HepG2 (cell line): ENCODE measurements around the gene C12orf60. TPM values are rescaled to one million over a fixed set of nuclear protein-coding genes. Genes with fewer than 3 reads are reported as not detected.
A peak's percentile ranks its signal among the peaks of the same experiment; 100 is the strongest.

Experiments
- ATAC-seq: fragments of 200-7000 bp; cut with Tn5 transposase; 3 replicates; pipeline ENCODE4 v1.9.1; 2020; ENCODE audit warnings: mild to moderate bottlenecking, moderate library complexity
- BruUV-seq: library from RNA; stranded (reverse); fragments of 400-500 nt; replicated peaks from 2 replicates; lab custom pipeline; 2021; lab: Mats Ljungman, UMichigan
- CTCF ChIA-PET: fragments of 300-600 bp; formaldehyde crosslinking; extraction: SDS; loops from one replicate; lab custom pipeline; 2021; ENCODE audit warnings: low total read pairs, inconsistent platforms, low intra/inter-chr PET ratio; lab: Yijun Ruan, JAX
- POLR2A ChIA-PET: fragments of 350-600 bp; sonication (Branson Sonifier 250); formaldehyde crosslinking; loops from one replicate; lab custom pipeline; 2020; ENCODE audit warnings: antibody characterized with exemption, inconsistent platforms; lab: Yijun Ruan, JAX
- DNase-seq: peaks from one replicate; pipeline ENCODE4 v3.0.0-alpha.2; 2015; ENCODE audit warnings: low spot score
- FAIRE-seq: peaks from 3 replicates; lab custom pipeline; 2011; peaks lifted over from hg19 to GRCh38; lab: Jason Lieb, UNC
- H2AFZ ChIP-seq: one replicate; pipeline ENCODE4 v1.6.1; 2011; ENCODE audit warnings: low read length, inconsistent platforms
- H3K27ac ChIP-seq: fragments of 300-600 bp; 3 replicates; pipeline ENCODE4 v1.8.0; 2011; ENCODE audit warnings: mixed run types, mild to moderate bottlenecking, mixed read lengths, low read length, inconsistent platforms; ENCODE audit not compliant: insufficient read depth; ENCODE audit errors: extremely low read length
- H3K27me3 ChIP-seq, 2 experiments: fragments of 200-600 bp in 1 of 2; 2 replicates in 1 of 2; 3 replicates in 1 of 2; pipeline versions ENCODE4 v1.6.0 to v1.8.0; 2011; ENCODE audit warnings: low read length in 2 of 2, mild to moderate bottlenecking in 2 of 2, moderate library complexity in 2 of 2, inconsistent platforms in 1 of 2; ENCODE audit not compliant: insufficient read depth in 2 of 2, control insufficient read depth in 1 of 2
- H3K36me3 ChIP-seq, 2 experiments: fragments of 200-600 bp in 1 of 2; replicated peaks in 1 of 2; 2 replicates in 1 of 2; 3 replicates in 1 of 2; pipeline versions ENCODE4 v1.5.1 to v1.8.0; 2011; ENCODE audit warnings: low read length in 2 of 2, inconsistent platforms in 1 of 2; ENCODE audit not compliant: insufficient read depth in 2 of 2, control insufficient read depth in 1 of 2
- H3K4me1 ChIP-seq: 2 replicates; pipeline ENCODE4 v1.5.1; 2012; ENCODE audit warnings: low read length, inconsistent platforms; ENCODE audit not compliant: insufficient read depth
- H3K4me2 ChIP-seq: 2 replicates; pipeline ENCODE4 v1.6.0; 2011; ENCODE audit warnings: low read depth, low read length, inconsistent platforms
- H3K4me3 ChIP-seq, 3 experiments: fragments of 200-600 bp in 1 of 3; sonication (generic), shearing (Covaris generic) in 1 of 3; replicated peaks in 1 of 3; 2 replicates each; pipeline ENCODE4 v1.5.1; 2011 to 2016; ENCODE audit warnings: low read length in 3 of 3, inconsistent platforms in 2 of 3, low read depth in 2 of 3, mild to moderate bottlenecking in 2 of 3, control low read depth in 1 of 3, mixed read lengths in 1 of 3; ENCODE audit not compliant: insufficient read depth in 1 of 3
- H3K79me2 ChIP-seq: one replicate; pipeline ENCODE4 v1.6.1; 2011; ENCODE audit warnings: low read length, inconsistent platforms; ENCODE audit not compliant: insufficient read depth
- H3K9ac ChIP-seq: 2 replicates; pipeline ENCODE4 v1.6.0; 2011; ENCODE audit warnings: mild to moderate bottlenecking, low read depth, low read length, inconsistent platforms; ENCODE audit not compliant: insufficient read depth
- H3K9me3 ChIP-seq: 2 replicates; pipeline ENCODE4 v1.5.1; 2012; ENCODE audit warnings: mild to moderate bottlenecking, low read length
- H4K20me1 ChIP-seq: 2 replicates; pipeline ENCODE4 v1.6.0; 2011; ENCODE audit warnings: inconsistent platforms, mild to moderate bottlenecking, low read length, moderate library complexity; ENCODE audit not compliant: insufficient read depth
- CBX1 ChIP-seq: IDR thresholded peaks from one replicate; pipeline ENCODE4 v1.6.1; 2016; ENCODE audit warnings: antibody characterized with exemption, low read depth
- CTCF ChIP-seq: sonication (generic); formaldehyde crosslinking; IDR thresholded peaks from 2 replicates; pipeline ENCODE4 v1.5.0; 2020; ENCODE audit warnings: mild to moderate bottlenecking, missing genetic modification reagents, moderate library complexity
- GTF3A ChIP-seq: sonication (generic); formaldehyde crosslinking; conservative IDR thresholded peaks from 2 replicates; pipeline ENCODE4 v1.4.0; 2020; ENCODE audit warnings: mild to moderate bottlenecking, missing genetic modification reagents
- HDAC6 ChIP-seq: fragments of 200-600 bp; sonication (generic); IDR thresholded peaks from 2 replicates; pipeline ENCODE4 v1.7.0; 2017; ENCODE audit warnings: mild to moderate bottlenecking, antibody characterized with exemption, low read length, low read depth
- HNF4G ChIP-seq, 2 experiments: sonication (generic) in 1 of 2; formaldehyde crosslinking in 1 of 2; IDR thresholded peaks; 2 replicates each; pipeline versions ENCODE4 v1.4.0 to v1.6.1; 2011 to 2020; ENCODE audit warnings: borderline replicate concordance in 2 of 2, low read depth in 2 of 2, mild to moderate bottlenecking in 2 of 2, low read length in 1 of 2, missing genetic modification reagents in 1 of 2, moderate library complexity in 1 of 2
- IRF1 ChIP-seq: sonication (generic); formaldehyde crosslinking; IDR thresholded peaks from 2 replicates; pipeline ENCODE4 v1.4.0; 2020; ENCODE audit warnings: low read depth, mild to moderate bottlenecking, missing genetic modification reagents
- IRX3 ChIP-seq: sonication (generic); formaldehyde crosslinking; IDR thresholded peaks from 2 replicates; pipeline ENCODE4 v1.8.1; 2023; ENCODE audit warnings: mild to moderate bottlenecking, low read depth, missing genetic modification reagents, borderline replicate concordance
- KLF11 ChIP-seq: IDR thresholded peaks from 2 replicates; pipeline ENCODE4 v1.6.1; 2016; ENCODE audit warnings: missing compliant biosample characterization
- MED8 ChIP-seq: sonication (generic); formaldehyde crosslinking; IDR thresholded peaks from 2 replicates; pipeline ENCODE4 v1.8.1; 2023; ENCODE audit warnings: mild to moderate bottlenecking, missing genetic modification reagents; ENCODE audit not compliant: insufficient replicate concordance
- NFE2L2 ChIP-seq: fragments of 150-350 bp; IDR thresholded peaks from 2 replicates; pipeline ENCODE4 v1.6.1; 2014; ENCODE audit warnings: low read length
- PRDM4 ChIP-seq: sonication (generic); formaldehyde crosslinking; IDR thresholded peaks from 2 replicates; pipeline ENCODE4 v1.9.0; 2021; ENCODE audit warnings: missing genetic modification reagents, borderline replicate concordance
- RBFOX2 ChIP-seq: fragments of 200-400 bp; formaldehyde crosslinking; IDR thresholded peaks from 2 replicates; pipeline ENCODE4 v1.6.1; 2017; ENCODE audit warnings: low read depth, mild to moderate bottlenecking, low read length
- TIGD3 ChIP-seq: sonication (generic); formaldehyde crosslinking; IDR thresholded peaks from 2 replicates; pipeline ENCODE4 v1.5.1; 2020; ENCODE audit warnings: mild to moderate bottlenecking, missing genetic modification reagents, borderline replicate concordance
- ZNF143 ChIP-seq: sonication (generic); formaldehyde crosslinking; IDR thresholded peaks from 2 replicates; pipeline ENCODE4 v1.4.0; 2020; ENCODE audit warnings: missing genetic modification reagents
- ZNF629 ChIP-seq: sonication (generic); formaldehyde crosslinking; conservative IDR thresholded peaks from 2 replicates; pipeline ENCODE4 v1.5.0; 2020; ENCODE audit warnings: missing genetic modification reagents
- ZNF83 ChIP-seq: sonication (generic); formaldehyde crosslinking; IDR thresholded peaks from 2 replicates; pipeline ENCODE4 v1.4.0; 2020; ENCODE audit warnings: missing genetic modification reagents, mild to moderate bottlenecking, borderline replicate concordance
- WGBS: methylation state at CpG from one replicate; pipeline ENCODE4 v1.1.6; 2017; ENCODE audit warnings: low lambda C conversion rate; 5-methylcytosine and 5-hydroxymethylcytosine counted together
- in situ Hi-C: cut with HindIII; loops from 2 replicates; pipeline ENCODE4 v1.10.0; 2017; ENCODE audit warnings: low pct_unique_long_range_greater_than_20kb; ENCODE audit not compliant: extremely low pct_ligation_motif_present
- intact Hi-C: fragments of 100-400 bp; cut with micrococcal nuclease; formaldehyde crosslinking; loops from one replicate; pipeline ENCODE4 v1.10.0; 2022; ENCODE audit not compliant: unreplicated experiment
- polyA plus RNA-seq, 8 experiments: library from polyadenylated mRNA; depleted of rRNA in 3 of 8; stranded (reverse) in 7 of 8; unstranded in 1 of 8; fragments of >200 nt; fragmentation: Illumina TruSeq in 4 of 8; extraction: Trizol in 4 of 8; gene quantifications; 2 replicates each; pipeline versions ENCODE4 v1.2.1 to v1.2.3, GENCODE V29; 2011 to 2016; ENCODE audit warnings: low read depth in 4 of 8, missing spikeins in 1 of 8, mixed read lengths in 1 of 8; ENCODE audit not compliant: insufficient read depth in 1 of 8
- total RNA-seq, 5 experiments: library from RNA; depleted of rRNA; stranded (reverse); fragments of >200 nt; fragmentation: Illumina TruSeq; extraction: Trizol; gene quantifications; 2 replicates each; pipeline ENCODE4 v1.2.3, GENCODE V29; 2016; ENCODE audit warnings: low read depth in 1 of 5

C12orf60 gene
- total and polyA plus RNA-seq, 2 of the 13 experiments (the other 11 are each of a cell fraction or from before 2014, with no cell fraction given): 0.55 to 1.4 TPM

- ATAC-seq (peak; percentile 90), FAIRE-seq (peak; percentile 28), DNase-seq (peak; percentile 44)
- ChIA-PET CTCF (interaction anchor here (1.5 to 2.1 kb wide), 3 partner anchors 34 to 410 kb away, joined by 6 to 23 read pairs (median 7); partner anchors contain the start of gene RERG), POLR2A (interaction anchor here (0.6 kb wide), 1 partner anchor 40 kb away, joined by 3 read pairs; a partner anchor contains a TSS)
- no peak overlapping the region for H3K4me3 ChIP-seq
- no TSS peak for BruUV-seq
- intact Hi-C loops: loop anchor here (1.0 to 5.0 kb wide), 3 partner anchors 34 to 185 kb away; no protein-coding TSS in a partner anchor
- no peaks in the 10 kb centered on the region for H3K27me3 ChIP-seq
- H4K20me1 ChIP-seq: no peaks in the 10 kb centered on the region
- WGBS: 77% methylated on average over 1 of the region's 1 CpG
- H3K36me3 ChIP-seq: no peaks in the 10 kb centered on the region
- no peaks in the 10 kb centered on the region for H3K9me3 ChIP-seq
- no peak overlapping the region for H2AFZ ChIP-seq
- no peak overlapping the region for H3K4me2 ChIP-seq
- peaks cover 10% of the 10 kb centered on the region for H3K4me1 ChIP-seq
- no peak overlapping the region for H3K27ac ChIP-seq
- no peak overlapping the region for H3K9ac ChIP-seq
- in situ Hi-C loops: loop anchor here (5.0 kb wide), 1 partner anchor 186 kb away; no protein-coding TSS in a partner anchor
- H3K79me2 ChIP-seq: no peaks in the 10 kb centered on the region
- TF ChIP-seq CBX1: no peak
- peak; percentile 71; the same call in 1 of the 2 replicates for TF ChIP-seq ZNF629
- TF ChIP-seq ZNF83: no peak
- no peak for TF ChIP-seq ZNF143
- no peak for TF ChIP-seq HNF4G (IDR thresholded peaks at IDR 0.05; ENCODE audit: borderline replicate concordance, low read depth, low read length)
- TF ChIP-seq HNF4G (CRISPR knock-in tag; IDR thresholded peaks at IDR 0.05; ENCODE audit: borderline replicate concordance, low read depth): no peak
- TF ChIP-seq TIGD3 (CRISPR knock-in tag): no peak
- no peak for TF ChIP-seq GTF3A
- no peak for TF ChIP-seq HDAC6
- no peak for TF ChIP-seq IRF1 (CRISPR knock-in tag)
- no peak for TF ChIP-seq NFE2L2
- no peak for TF ChIP-seq IRX3 (CRISPR knock-in tag)
- TF ChIP-seq MED8 (CRISPR knock-in tag): no peak
- TF ChIP-seq PRDM4 (CRISPR knock-in tag): no peak
- TF ChIP-seq CTCF (CRISPR knock-in tag): peak; percentile 76
- TF ChIP-seq KLF11: no peak
- no peak for TF ChIP-seq RBFOX2
Measured at GRCh38 chr12:14810953-14811483, 7.5 kb downstream of the C12orf60 start.
